Left ventricle myocardium superior (tissue), 1 donor: ENCODE data around the gene PTK7. TPM values are rescaled to one million over a fixed set of nuclear protein-coding genes. Genes with fewer than 3 reads are reported as not detected.
"Not testable (repeated sequence)": the region's sequence is repeated elsewhere in the genome, so short reads cannot be mapped to it uniquely, and the experiment has no call there.

Experiments used
- ATAC-seq: fragments of 200-7000 bp; cut with Tn5 transposase; one replicate; pipeline ENCODE4 v1.9.1; 2020; ENCODE audit warnings: mild to moderate bottlenecking, moderate library complexity
- DNase-seq: peaks from one replicate; pipeline ENCODE4 v3.0.0-alpha.2; 2020
- intact Hi-C: fragments of 100-400 bp; cut with micrococcal nuclease; formaldehyde crosslinking; loops from one replicate; pipeline ENCODE4 v1.11.0; 2022
- total RNA-seq: library from RNA; stranded (reverse); fragmentation: NEBNext Ultra II Directional; extraction: Animal tissue kit (Norgen Biotek cat#: 25700); gene quantifications from one replicate; pipeline ENCODE4 v1.2.1, GENCODE V29; 2021
- donor health status: DM: no; HTN: yes; CAD: no; lungs with severe emphysema.

PTK7 gene
- total RNA-seq, 1 donor from 2014 or later, result 2.1 TPM

GRCh38 chr6:43103253-43103876, 27.3 kb downstream of the PTK7 start:
- intact Hi-C loops, result no loop called here
- ATAC-seq, result no peak

DNA sequence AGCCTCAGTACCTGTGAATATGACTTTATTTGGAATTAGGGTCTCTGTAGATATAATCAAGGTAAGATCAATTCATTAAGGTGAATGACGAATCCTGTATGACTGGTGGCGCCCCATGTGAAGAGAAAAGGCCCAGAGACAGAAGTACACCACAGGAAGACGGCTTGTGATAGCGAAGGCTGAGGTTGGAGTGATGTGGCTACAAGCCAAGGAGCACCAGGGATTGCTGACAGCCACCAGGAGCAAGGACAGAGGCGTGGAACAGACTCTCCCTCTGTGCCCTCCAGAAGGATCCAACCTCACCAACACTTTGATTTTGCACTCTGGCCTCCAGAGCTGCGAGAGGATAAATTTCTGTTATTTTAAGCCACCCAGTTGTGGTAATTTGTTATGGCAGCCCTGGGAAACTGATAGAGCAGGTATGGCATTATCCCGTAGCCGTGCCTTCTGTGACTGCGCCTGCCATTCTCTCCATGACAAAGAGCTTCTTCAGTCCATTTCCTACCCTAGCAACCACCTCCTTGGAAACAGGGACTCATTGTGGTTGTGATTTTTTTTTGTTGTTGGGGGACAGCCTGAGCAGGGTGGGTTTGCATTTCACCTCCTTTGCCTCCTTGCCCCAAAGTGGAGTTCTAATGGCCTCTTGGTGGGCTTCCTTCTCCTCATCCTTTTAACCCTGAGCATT, 29.6 kb downstream of the PTK7 start:
- DNase-seq (no peak), ATAC-seq (no peak)
- intact Hi-C loops, result no loop called here

More at GRCh38 chr6:43103253-43103876, 27.3 kb downstream of the PTK7 start:
- no peak for DNase-seq

DNA sequence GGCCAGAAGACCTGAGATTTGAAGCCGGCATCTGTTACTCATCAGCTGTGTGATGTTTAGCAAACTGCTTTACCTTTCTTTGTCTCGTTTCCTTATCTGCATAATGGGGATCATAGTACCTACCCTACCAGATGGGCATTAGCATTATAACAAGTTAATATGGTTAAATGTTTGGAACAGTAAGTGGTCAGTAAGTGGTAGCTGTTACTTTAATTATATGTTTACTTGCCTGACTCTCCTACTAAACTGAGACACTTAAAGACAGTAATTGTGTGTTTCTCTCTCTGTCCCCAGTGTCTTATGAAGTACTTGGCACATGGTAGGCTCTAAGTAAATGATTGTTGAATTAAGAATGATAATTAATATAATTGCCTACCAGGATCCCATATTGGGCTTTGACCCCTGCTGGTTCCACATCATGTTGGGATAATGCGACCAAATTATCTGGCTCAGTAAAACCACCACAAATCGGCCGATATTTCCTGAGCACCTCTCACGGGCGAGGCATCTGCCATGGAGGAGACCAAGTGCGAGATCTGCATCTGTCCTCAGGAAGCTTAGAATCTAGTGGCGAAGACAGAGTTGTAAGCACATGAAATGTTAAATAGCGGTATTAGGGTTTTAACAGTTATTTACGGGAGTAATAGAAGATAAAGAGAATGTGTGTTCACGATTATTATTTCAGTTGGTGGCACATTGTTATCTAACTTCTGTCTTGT, 31.4 kb downstream of the PTK7 start:
- ATAC-seq, result no peak
- no peak for DNase-seq

DNA sequence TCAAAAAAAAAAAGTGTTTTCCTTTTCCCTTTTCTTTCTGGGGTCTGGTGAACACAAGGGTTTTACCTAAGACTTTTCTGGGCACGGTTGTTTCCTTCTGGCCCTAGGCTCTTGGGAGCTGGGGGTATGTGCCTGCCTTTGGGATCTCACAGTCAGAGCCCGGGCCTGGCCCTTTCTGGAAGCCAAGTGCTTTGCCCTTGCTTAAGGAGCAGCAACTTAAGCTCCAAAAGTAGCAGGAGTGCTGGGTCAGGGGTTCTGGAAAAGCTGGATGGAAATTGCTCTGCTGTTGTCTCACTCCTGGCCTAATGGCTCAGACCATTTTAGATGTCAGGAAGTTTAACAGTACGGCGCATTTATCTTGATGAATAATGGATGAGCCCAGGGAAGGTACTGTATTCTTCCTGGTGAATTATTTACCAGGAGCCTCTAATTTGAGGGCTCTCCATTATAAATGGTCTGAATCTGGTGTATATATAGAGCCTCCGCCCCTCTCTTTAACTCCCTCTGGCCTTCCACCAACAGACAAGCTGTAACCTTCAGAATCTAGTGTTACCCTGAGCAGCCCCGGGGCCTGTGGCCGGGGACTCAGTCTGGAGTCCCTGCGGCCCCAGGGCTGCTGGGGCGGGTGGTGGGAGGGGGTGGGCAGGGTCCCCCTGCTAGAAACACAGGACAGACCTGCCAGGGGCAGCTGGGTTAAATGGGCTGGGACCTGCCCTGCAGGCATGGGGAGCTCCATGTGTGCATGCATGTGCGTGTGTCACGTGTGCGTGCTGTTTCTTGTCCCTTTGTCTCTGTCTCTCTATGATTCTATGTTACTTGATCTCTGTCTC, 37.5 kb downstream of the PTK7 start:
- DNase-seq (no peak), ATAC-seq (peak; percentile 23)
- intact Hi-C loops, result no loop called here

More for the DNA sequence above, 31.4 kb downstream of the PTK7 start:
- intact Hi-C loops, result no loop called here

DNA sequence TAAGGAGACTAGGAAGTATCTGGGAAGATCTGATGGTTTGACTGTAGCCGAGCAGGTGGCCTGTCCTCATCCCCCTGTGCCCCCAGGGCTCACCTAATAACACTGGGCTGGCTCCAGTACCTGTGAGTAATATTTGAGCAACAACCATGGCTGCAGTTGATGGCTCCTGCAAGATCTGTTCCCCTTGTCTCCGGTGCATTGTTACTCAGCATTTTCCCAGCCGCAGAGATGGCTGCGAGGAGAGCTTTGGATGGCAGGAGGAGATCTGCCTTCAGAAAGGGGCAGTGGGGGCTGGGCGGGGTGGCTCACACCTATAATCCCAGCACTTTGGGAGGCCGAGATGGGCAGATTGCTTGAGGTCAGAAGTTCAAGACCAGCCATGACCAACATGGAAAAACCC, 39.3 kb downstream of the PTK7 start:
- intact Hi-C loops, result no loop called here
- DNase-seq, result no peak
- ATAC-seq, result no peak

GRCh38 chr6:43117466-43117865, 41.4 kb downstream of the PTK7 start:
- DNase-seq, ATAC-seq, intact Hi-C loops: not testable (repeated sequence)

DNA sequence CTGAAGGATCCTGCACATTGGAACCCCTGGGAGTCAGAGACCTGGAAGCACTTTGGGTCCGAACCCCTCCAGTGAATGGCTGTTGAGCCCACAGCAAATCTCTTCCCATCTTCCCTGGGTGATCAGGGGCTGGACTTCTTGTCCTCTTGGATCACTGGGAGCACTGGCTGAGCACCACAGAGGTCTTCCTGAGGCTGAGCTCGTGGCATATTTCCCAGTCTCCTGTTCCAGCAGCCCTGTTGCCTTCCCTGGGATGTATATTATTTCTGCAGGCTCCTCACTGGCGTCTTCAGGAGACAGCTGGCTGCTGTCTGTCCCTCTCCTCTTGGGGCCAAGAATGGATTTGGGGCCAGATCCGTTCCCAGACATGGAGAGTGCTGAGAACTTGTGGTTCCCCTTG, 43.4 kb downstream of the PTK7 start:
- intact Hi-C loops, result no loop called here
- no peak for DNase-seq
- no peak for ATAC-seq

DNA sequence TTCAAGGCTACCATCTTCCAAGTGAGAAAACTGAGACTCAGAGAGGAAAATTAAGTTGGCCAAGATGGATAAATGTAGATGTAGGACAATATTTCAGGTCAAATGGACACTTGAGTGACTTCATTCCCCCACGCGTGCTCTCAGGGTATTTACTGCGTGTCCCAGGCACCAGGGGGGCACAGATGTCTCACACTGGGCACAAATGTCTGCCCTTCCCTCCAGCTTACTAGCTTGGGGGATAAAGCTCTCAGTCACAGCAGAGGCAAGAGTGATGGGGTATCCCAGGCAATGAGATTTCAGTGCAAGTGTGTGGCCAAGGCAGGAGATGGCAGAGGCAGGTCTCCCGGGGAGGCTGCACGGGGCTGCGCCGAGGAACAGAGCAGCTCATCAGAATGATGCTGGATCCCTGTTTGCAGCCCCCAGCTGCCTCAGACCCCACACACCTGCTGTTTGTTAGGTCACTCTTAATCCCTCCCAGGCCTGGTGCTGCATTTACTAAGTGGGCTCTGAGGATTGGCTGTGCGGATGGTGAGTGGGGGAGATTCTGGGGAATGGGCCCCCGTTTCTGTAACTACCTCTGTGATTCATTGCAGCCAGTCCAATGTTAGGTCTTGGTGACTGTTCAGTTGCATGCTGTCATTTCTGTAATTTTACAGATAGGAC, 44.1 kb downstream of the PTK7 start:
- DNase-seq (no peak), ATAC-seq (no peak)
- intact Hi-C loops, result no loop called here

DNA sequence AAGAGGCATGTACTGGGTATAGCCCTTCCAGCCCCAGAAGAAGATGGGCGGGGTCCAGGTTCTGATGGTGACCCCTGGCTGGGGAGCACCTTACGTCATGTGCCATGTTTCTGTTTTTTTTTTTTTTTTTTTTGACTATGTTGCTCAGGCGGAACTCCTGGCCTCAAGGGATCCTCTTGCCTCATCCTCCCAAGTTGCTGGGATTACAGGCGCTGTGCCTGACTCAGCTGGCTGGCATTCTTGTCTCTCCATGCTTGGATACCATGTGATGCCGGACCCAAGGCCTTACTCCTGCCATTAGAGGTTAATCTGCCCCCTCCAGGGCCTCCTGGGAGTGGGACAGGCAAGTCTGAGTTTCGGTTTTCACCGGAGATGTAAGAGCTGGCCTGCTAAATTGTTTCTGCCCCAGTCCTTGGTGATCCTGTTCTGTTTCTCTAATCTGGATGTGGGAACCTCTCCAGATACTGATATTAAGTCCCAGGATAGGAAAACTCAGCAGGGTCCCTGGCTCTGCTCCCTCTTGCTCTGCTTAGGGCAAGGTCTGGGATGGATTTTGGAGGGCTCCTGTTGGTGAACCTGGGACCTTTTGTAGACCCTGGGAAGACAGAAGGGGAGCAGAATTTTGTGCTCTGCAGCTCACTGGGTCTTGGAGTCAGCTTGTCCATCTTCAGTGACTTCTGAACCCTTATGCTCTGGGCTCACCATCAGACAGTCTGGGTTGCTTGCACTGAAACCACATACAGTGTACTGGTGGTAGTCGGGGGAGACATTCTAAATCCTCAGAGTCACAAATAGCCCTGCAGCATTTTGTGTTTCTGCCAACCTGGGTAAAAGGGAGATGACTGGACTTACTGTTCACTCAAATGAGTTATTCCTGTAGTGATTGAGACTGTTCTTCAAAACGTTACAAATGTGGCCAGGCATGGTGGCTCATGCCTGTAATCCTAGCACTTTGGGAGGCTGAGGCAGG, 45.1 kb downstream of the PTK7 start:
- intact Hi-C loops, result no loop called here
- DNase-seq (peak; percentile 62), ATAC-seq (peak; percentile 81)

DNA sequence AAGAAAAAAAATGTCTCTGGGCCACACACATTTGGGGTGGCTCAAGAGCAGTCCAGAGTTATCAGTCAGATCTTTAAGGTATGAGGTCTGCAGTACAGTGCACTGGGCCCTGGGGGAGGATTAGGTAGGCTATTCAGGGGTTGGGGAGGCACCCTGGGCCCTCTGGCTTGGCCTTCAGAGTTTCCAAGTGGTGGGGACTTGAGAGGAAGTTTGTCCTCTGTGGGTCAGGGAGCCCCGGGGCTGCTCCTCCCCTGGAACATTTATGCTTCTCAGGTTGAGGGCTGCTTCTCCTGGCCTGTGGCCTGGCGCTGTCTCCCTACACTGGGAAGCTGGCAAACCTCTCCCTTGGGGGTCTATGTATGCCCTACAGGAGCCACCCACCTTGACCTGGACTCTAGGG, 46.0 kb downstream of the PTK7 start:
- DNase-seq (no peak), ATAC-seq (no peak)
- intact Hi-C loops, result no loop called here

DNA sequence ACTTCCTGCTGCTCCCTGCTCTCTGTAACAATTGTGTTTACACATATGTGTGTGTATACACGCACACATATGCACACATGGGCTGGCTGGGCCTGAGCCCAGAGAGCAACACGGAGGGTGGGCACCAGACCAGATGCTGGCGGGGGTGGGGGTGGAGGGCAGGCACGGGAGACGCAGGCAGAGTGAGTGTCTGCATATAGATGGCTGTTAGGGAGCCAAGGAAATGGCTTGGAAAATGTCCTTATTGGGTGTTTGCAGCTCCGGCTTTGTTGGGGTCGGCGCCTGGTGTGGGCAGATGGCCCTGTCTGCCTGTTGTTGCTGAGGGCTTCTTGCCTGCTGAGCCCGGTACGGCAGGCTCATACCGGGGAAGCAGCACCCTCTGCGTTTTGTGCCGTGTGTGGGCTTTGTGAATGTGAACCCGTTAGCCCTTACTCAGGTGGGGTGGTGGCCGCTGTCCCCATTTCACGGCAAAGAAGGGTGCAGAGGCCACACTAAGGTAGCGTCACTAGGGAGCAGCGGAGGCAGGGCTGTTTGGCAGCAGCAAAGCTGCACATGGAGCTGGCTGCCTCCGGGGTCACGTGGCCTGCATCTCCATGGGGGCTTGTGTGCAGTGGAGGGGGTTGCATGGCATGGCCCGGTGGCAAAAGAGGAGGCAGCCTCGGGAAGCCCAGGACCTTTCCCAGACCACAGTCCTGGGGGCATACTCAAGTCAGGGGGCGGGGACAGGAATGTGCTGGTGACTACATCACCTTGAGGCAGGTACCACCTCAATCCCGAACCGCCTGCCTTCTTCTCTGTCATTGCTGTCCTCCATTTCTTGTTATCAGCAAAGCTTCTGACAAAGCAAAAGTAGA, 47.6 kb downstream of the PTK7 start:
- no peak for DNase-seq
- ATAC-seq, result no peak
- intact Hi-C loops, result no loop called here

DNA sequence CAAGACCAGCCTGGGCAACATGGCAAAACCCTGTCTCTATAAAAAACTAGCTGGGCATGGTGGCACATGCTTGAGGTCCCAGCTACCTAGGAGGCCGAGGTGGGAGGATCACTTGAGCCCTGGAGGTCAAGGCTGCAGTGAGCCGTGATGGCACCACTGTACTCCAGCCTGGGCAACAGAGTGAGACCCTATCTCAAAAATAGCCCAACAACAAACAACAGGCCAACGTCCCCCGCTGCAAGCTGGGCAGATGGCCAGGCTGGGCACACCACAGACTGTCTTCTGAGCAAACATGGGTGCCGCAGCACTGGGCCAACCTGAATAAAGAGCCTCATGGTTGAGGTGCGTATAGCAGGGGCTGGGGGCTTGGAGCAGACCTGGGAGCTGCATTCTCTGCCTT, 48.4 kb downstream of the PTK7 start:
- DNase-seq (no peak), ATAC-seq (no peak)
- intact Hi-C loops, result no loop called here

DNA sequence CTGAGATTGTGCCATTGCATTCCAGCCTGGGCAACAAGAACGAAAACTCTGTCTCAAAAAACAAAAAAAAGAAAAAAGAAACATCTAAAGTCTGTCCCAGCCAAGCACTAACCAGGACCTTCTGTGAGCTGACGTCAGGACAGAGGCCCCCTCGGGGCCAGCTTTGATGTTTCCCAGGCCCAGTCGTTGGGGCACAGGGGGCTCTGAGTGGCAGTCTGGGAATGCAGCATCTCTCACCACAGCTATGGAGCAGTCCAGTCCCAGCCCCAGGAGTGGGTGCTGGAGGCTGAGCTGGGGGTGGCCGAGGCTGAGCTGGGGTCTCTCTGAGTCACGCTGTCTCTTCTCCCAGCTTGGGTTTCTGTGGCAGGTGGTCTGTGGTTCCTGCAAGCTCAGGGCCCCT, 49.0 kb downstream of the PTK7 start:
- intact Hi-C loops, result no loop called here
- no peak for ATAC-seq
- no peak for DNase-seq

- intact Hi-C loops, result no loop called here
- ATAC-seq, result no peak
- DNase-seq, result no peak
These were observed 49.4 kb downstream of the PTK7 start for GRCh38 chr6:43125555-43125954.

- no peak for ATAC-seq
- intact Hi-C loops, result no loop called here
- no peak for DNase-seq
These were observed 51.1 kb downstream of the PTK7 start for GRCh38 chr6:43127180-43127579.

GRCh38 chr6:43127877-43128276, 51.8 kb downstream of the PTK7 start:
- no peak for DNase-seq
- intact Hi-C loops, result no loop called here
- ATAC-seq, result no peak

DNA sequence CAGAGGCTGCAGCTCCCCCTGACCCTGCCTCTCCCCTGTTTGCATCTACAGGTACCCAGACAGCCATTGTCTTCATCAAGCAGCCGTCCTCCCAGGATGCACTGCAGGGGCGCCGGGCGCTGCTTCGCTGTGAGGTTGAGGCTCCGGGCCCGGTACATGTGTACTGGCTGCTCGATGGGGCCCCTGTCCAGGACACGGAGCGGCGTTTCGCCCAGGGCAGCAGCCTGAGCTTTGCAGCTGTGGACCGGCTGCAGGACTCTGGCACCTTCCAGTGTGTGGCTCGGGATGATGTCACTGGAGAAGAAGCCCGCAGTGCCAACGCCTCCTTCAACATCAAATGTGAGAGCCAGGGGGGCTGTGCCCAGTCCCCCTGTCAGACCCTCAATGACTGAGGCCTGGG, 52.8 kb downstream of the PTK7 start:
- DNase-seq (no peak), ATAC-seq (no peak)
- intact Hi-C loops, result no loop called here
